Glomerular endothelial cell (primary cell): Measurements from ENCODE around the gene HIVEP3. TPM values are rescaled to one million over a fixed set of nuclear protein-coding genes. Genes with fewer than 3 reads are reported as not detected.

Source experiments
- DNase-seq: peaks from one replicate; pipeline ENCODE4 v3.0.0-alpha.2; 2011; ENCODE audit warnings: low read depth, low spot score; ENCODE audit errors: extremely low read depth
- total RNA-seq: library from RNA; depleted of rRNA; stranded (reverse); fragments of >200 nt; gene quantifications from 2 replicates; pipeline ENCODE4 v1.2.3, GENCODE V29; 2015

The HIVEP3 gene
- total RNA-seq, 1 donor from 2014 or later: 7.6 TPM

DNA sequence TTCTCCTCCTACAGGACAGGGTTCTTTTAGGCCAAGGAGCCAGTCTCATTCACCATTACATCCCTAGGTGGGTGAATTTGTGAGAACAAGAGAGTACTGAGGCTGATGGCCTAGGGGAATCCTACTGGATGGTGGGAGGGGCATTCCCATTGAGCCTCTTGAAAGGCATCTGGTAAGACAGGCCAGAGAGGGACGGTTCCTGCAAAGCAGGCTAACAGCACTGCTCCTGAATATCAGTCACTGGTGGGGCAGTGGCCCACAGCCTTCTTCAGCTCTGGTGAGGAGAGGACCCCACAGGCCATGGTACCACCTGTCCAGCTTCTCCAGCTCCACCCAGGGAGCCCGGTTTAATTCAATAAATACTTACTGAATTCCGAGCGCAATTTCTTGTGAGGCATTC lies 308.4 kb downstream of the HIVEP3 start:
- DNase-seq: no peak

DNA sequence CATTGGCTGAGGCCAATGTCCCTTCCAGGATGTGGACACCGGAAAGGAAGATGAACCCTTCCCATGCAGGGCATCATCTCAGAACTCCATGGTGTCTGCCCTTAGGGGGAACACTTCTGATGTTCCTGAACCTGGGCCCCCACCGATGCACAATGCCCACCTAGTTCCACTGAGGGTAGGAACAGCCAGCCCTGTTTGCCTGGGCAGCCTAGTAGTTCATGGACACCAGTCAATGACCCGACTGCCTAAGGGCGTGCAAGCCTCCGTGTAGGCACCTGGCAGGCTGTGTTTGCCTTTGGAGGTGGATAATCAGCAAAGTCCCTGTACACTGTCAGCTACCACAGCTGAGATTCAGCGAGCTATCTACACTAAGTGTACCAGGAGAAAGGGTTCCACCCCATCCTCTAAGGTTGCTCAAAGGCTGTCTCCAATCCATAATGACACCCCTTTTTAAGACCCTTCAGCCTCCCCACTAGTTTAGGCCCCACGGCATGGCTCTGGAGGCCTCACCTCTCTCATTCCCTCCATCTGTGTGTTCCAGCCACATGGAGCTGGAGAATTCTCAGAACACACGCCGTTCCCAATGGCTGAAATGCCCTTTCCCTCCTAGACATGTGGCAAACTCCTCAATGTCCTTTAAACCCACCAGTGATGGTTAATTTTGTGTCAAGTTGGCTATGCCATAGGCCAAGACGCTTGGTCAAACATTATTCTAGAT lies 309.4 kb downstream of the HIVEP3 start:
- DNase-seq: no peak

DNA sequence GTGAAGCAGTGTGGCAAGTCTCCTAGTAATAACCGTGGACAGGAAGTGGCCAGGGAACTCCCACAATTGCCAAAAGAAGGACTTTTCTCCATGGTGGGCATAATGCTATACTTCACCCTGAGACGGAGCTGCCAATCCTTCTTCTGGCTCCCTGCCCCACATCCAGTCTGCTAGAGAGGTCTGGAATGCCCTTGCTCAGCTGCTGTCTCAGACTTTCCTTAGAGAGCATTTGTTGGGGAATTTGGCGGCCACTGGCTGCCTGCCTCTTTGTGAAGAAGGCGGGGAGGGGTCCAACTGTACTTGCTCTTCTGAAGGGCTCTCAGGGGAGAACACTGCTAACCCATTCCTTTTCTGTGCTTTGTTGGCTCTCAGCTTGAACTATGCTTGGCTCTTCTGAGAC lies 310.5 kb downstream of the HIVEP3 start:
- no peak for DNase-seq

DNA sequence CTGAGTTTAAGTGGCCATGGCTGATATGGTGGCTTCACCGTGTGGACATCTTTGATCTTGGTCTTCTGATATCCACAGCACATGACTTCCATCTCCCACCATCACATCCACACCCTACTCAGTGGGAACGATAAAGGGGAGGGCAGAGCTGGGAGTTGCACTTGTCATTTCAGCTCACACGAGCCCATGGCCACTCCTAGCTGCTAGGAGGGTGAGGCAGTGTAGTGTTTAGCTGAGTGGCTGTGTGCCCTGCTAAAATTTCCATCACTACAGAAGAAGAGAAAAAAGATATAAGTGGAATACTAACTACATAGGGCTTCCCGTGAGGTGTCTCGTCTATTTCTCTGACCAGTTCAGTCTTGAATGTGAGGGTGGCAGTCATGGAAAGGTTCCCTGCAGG lies 310.9 kb downstream of the HIVEP3 start:
- no peak for DNase-seq

DNA sequence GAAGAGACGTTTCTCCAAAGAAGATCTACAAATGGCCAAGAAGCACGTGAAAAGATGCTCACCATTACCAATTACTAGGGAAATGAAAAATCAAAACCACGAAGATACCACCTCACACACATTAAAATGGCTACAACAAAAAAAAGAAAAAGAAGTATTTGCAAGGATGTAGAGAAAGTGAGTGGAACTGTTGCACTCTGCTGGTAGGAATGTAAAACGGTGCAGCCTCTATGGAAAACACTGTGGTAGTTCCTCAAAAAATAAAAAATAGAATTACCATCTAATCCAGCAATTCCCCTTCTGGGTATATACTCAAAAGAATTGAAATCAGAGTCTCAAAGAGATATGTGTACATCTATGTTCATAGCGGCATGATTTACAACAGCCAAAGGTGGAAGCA lies 318.8 kb downstream of the HIVEP3 start:
- DNase-seq: no peak

DNA sequence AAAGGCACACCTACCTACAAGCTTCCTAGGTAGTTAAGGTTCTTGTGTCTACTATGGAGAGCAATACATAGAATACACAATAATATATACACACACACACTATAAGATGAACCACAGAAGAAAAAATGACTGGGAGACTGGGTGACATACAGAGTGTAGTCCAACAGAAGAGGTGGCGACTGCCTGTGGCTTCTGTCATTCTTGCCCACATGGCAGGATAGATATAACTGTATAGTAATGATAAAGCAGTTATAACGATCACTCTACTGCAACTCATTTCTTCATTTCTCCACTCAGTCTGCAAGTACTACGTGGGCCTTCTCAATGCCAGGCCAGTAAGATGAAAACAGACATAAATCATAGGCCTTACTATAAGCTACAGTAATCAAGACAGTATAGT lies 320.4 kb downstream of the HIVEP3 start:
- no peak for DNase-seq

DNA sequence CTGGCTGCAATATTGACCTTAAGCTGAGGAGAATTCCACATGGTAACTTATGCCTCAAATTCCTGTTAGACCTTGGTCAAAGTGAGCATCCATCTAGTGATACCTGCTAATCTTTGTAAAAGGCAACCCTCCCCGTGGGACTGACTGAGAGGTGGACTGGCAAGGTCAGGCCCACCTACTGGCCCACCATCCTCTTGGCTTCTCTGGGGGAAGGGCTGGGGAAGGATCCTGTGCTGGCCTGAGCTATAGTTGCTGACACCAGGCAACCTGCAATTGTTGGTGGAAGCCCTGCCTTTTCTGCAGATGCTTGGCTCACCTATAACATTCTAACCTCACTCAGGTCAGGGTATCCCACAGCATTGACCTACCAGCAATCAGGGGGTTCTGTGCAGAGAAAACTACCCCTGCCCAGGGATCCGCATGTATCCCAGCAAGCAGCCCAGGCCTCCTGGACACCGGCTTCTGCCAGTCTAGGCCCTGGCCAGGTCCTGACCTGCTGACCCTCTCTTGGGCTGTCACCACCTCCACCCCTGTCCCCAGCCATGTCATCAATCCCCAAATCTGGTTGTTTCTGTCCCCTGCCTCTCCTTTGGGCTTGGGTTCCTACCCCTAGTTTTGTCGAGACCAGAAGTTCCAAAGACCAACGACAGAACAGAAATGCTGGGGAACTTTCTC lies 326.1 kb downstream of the HIVEP3 start:
- no peak for DNase-seq

DNA sequence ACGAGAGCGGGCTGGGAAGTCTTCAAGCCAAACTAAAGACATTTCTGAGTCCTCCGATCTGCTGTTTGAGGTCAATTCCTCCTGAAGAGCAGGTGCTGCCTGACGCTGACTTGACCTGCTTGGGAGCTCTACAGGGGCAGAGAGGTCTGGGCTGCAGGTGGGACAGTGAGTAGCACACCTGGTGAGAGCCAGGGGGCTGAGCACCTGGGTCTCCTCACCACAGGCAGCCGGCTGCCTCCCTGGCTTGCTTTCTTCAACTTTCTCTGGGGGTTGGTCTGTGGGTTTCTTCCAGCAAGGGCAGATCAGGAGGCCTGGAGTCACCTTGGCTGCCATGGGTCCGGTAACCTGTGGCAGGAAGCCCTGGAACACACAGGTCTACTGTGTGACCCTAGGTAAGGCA lies 326.8 kb downstream of the HIVEP3 start:
- DNase-seq: no peak

DNA sequence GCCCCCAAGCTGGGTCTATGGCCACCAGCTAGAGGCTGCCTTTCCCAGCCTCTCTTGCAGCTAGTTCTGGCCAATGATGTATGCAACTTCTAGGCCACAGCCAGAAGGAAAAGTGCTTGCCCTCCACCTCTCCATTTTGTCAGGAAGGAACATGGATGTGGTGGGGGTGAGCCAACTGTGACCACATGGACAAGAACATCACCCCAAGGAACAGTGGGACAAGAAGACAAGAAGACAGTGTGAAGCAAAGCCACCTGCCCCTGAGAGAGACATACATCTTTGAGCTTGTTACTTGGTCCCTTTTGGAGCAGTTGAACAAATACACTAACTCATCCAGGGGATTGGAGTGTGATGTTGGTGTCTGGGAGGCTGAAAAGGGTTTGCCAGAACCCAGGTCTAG lies 328.4 kb downstream of the HIVEP3 start:
- no peak for DNase-seq

DNA sequence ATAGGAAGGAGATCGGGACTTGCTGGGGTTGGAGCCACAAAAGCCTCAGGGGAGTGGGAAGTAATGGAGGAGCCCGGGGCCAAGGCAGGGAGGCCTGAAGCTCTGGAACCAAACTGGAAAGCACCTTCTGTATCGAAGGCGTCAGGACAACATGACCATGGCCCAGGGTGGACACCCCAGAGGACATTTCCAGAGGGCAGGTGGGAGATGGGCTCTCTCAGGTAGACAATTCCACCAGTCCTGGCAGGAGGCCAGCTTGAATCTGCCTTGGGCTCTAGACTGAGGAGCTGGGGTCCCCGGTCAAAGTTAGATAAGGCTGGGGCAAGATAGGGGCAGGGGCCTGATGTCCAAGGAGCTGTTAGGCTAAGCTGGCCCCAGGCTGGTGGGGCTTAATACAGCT lies 329.3 kb downstream of the HIVEP3 start:
- DNase-seq: no peak

DNA sequence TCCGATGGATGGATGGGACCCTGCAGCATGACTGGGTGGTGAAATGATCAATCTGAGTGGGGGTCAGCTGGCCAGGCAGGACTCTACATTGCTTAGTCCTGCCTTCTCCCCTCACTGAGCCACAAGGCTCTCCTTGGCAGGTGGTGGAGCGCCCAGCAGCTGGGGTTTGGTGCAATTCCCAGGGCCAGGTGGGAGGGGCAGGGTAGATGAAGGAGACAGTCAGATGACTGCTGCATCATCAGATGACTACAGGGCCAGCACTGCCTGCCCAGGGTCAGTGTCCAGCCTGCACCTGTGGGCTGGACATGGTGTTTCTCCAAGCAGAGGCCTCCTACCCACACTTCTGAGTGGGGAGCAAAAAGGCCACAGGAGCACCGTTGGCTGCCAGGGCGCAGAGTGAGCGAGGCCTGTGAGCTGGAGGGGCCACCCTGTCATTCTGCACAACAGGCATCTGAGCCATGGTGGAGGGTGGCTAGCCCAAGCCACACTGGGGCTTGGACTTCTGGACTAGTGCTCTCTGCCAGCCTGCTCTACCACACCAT lies 330.3 kb downstream of the HIVEP3 start:
- no peak for DNase-seq

DNA sequence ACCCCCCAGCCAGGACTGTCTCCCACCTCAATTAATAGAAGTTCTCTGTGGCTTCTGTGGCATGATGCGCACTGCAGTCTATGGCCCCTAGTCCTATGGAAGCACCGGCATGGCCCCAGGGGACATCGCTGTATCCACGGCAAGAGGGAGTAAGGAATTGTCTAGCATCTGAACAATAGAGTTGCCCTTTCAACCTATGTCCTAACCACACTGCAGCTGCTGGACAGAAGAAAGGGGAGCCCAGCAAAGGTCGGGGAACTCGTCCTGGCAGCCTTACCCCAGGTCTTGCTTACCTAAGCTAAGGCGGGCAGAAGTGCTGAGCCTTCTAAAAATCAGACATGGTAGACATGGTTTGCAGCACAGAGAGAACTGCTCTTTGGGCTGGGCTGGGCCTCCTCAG lies 330.9 kb downstream of the HIVEP3 start:
- no peak for DNase-seq

DNA sequence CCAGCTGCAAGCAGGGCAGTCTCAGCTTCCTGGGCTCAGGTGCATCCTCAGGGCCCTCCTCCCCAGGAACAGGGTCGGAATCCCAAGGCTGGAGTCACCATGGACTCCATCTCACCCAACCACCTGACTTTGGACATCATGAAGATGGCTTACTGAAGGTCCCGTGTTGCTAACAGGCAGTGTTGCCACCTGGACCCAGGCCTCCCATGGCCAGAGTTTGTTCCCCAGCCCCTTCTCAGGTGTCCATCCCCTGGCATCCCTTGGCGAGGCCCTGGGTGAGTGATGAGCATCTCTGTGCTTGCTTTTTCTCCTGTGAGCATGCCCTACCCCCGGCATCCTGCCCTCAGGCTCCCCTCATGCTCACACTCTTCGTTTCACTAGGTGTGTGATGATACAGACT lies 332.5 kb downstream of the HIVEP3 start:
- no peak for DNase-seq

DNA sequence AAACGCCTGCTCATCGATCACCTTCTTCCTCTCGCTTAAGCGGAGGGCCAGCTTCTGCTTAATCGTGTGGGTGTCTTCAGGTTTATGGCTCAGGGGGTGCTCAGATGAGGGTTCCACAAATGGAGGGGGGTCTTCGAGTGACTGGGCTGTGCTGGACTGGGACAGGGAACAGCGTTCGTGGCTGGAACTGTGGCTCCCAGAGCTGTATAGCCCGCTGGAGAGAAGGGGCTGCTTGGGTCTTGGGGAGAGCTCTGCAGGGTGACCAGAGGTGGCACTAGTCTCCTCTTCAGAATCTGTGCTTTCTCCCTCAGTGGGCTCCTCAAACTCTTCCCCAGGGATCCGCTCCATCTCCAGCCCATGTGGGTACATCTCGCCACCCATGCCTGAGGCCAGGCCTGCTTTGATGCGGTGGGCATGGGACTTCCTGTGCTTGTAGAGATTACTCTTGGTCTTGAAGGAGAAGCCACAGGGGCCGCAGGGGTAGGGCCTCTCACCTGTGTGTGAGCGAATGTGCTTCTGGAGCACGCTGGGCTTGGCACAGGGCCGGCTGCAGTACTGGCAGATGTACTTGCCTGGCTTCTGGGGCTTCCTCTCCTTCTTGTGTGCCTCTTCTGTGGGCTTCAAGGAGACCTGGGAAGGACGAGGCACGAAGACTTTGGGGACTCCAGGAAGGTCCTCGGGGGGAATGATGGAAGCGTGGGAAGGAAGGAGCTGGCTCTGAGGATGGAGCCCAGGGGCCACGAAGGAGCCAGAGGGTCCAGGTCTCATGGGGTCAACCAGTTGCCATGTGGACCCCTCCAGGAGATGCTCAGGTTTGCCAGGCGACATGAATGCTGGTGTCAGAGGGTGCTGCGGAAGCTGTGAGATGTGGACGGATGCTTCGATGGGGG lies 334.8 kb downstream of the HIVEP3 start:
- no peak for DNase-seq

DNA sequence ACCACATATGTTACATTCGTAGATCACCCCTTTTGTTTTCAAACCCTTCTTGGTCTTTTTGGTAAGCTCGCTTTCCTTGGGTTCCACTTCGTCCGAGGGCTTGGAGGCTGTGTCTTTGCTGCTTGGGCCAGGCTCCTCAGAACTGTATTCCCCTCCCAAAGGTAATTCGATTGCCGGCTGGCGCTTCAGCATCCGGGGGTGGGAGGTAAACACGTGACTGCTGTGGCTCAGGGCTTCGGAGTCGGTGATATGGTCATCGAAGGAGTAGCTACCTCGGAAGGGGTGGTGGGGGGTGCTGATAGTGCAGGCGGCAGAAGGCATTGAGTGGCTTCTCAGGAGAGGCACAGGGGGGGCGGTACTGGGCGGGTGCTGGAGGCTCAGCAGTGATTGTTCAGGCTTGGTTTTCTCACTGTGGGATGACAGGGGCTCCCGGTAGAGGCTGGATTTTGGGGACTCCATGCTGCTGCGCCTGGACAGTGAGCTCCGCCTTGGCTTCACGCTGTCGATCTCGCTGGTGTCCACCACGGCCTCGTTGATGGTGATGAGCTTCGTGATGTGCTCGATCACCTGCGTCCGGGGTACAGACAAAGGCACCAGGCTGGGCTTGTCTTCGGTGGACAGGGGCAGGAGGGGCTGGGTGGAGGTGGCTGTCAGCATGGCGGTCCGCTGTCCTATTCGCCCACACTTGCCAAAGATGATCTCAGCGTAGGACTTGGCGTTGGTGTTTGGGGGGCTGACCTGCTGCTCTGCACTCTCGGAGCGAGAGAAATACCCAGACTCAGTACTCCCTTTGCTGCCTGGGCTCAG lies 335.7 kb downstream of the HIVEP3 start:
- no peak for DNase-seq

DNA sequence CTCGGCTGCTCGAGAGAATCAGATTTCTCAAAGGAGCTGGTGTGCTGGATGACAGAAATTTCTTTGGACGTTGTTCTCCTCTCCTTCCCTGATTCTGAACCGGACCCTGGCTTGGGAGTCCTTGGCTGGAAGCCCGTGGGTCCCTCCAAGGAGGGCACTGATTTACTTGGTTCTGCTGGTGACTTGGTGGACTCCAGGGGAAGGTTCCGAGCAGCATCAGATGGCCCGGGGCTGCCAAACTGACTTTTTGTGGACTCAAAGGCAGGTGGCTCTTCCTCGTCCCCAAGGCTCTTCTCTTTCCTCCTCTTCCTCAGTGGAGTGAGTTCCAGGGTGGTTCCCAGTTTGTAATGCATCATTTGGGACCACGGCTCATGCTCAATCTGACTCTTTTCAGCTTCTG lies 336.4 kb downstream of the HIVEP3 start:
- DNase-seq: no peak

DNA sequence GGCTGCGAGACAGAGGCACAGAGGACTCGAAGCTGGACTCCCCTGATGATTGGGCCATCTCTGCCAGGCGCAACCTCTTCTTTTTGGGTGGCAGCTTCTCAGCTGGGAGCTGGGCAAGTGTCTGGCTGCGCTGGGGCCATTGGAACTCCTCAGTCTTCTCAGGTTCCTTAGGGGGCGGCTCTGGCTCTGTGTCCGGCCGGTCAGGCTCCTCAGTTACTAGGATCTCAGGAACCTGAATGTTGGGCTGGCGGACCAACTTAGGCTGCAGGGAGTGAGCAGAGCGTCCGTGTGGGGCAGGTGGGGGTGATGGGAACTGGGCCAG lies 336.8 kb downstream of the HIVEP3 start:
- no peak for DNase-seq

DNA sequence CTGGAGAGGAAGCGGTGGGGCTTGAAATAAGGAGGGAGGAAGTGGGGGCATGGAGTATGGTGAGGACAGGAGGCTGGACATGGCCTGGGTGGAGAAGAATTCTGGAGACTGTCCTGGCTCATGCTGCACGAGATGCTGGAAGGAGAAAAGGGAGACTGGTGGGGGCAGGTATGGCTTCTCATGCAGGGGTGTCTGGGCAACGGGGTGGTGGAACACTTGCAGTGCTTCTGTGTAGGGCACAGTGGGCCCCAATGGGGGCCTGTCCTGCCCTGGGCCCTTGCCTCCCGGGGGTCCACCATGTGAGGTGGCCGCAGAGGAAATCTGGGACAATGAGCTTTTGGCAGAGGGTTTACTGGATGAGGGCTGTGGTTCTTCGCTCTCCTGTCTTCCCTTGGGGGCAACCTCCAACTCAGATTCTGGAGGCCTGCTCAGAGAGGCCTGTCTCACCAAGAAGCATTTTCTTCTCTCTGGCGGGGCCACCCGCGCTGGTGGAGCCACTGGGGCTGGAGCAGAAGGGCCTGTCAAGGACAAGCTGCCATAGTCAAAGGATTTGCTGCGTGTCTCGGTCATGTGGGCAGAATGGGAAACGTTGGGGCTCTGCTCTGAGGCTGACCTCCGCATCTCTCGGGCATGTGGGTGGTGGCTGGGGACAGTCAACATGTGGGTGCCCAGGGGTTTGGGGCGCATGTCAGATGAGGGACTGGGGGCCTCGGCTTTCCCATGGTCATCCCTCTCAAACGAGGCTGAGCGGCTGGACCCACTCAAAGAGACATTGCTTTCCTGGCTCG lies 337.3 kb downstream of the HIVEP3 start:
- no peak for DNase-seq

DNA sequence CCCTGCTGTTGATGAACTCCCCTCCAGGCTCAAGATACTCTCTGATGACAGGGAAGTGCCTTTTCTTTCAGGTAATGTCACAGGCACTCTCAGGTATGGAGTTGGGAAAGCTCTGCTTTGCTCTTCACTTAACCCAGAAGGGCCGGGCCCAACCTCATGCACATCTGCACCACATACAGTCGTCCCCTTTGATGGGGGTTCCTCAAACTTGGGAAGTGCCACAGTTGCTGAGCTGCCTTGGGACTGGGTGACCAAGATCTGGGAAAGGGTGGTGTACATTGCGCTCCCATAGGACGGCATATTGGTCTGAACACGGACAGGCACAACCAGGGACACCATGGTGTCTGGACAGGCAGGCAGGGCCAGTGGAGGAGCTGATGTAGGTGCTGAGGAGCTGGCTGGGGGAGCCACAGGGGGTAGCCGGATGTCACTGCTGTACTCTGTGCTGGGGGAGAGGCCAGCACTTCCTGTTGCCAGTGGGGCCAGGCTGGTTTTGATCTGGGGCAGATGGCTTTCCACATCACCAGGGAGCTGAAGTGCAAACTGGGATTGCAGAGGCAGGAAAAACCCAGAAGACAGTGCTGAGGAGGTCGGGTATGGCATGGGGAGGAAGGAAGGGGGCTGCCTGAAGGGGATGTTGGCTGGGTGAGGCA lies 338.1 kb downstream of the HIVEP3 start:
- no peak for DNase-seq
